Renal cortex interstitium (tissue), 3 donors: Measurements from ENCODE around the gene SLC9A5. TPM values are rescaled to one million over a fixed set of nuclear protein-coding genes. Genes with fewer than 3 reads are reported as not detected.

Experiments
- polyA plus RNA-seq, 3 donors: library from polyadenylated mRNA; unstranded; fragments of 120-200 nt; gene quantifications; one replicate each; pipeline ENCODE4 v1.2.1, GENCODE V29; 2013; ENCODE audit not compliant: insufficient read length in 3 of 3

Gene SLC9A5
- polyA plus RNA-seq, 3 donors, result 3.4 to 5.5 (median 3.9) TPM

Other genes with a start within 250 kb of the SLC9A5 start
- 10 to 100 TPM; 71.7 to 76.4 (median 75.3) TPM for gene CBFB, start 219.8 kb upstream of the SLC9A5 start, polyA plus RNA-seq
- 10 to 100 TPM; 23.9 to 28.2 (median 25.0) TPM for gene PHAF1, start 139.0 kb upstream of the SLC9A5 start, polyA plus RNA-seq
- gene B3GNT9, start 98.0 kb upstream of the SLC9A5 start, polyA plus RNA-seq, result 10 to 100 TPM in 1 of 3 donors, 1 to 10 TPM in 2; 8.9 to 12.1 (median 9.8) TPM
- 1 to 10 TPM; 3.6 to 6.9 (median 4.8) TPM for gene TRADD, start 89.1 kb upstream of the SLC9A5 start, polyA plus RNA-seq
- gene FBXL8, start 89.0 kb upstream of the SLC9A5 start, polyA plus RNA-seq, result 1 to 10 TPM; 1.2 to 2.8 (median 1.9) TPM
- gene HSF4, start 84.2 kb upstream of the SLC9A5 start, polyA plus RNA-seq, result 1 to 10 TPM; 1.6 to 3.8 (median 1.8) TPM
- 1 to 10 TPM; 4.9 to 7.6 (median 6.1) TPM for gene NOL3, start 78.4 kb upstream of the SLC9A5 start, polyA plus RNA-seq
- gene MATCAP1, start 65.0 kb upstream of the SLC9A5 start, polyA plus RNA-seq, result 10 to 100 TPM; 37.9 to 60.3 (median 41.5) TPM
- gene EXOC3L1, start 58.8 kb upstream of the SLC9A5 start, polyA plus RNA-seq, result 1 to 10 TPM; 4.3 to 6.3 (median 6.1) TPM
- 10 to 100 TPM; 50.9 to 67.2 (median 59.5) TPM for gene E2F4, start 56.8 kb upstream of the SLC9A5 start, polyA plus RNA-seq
- 1 to 10 TPM; 3.6 to 6.5 (median 5.6) TPM for gene ELMO3, start 49.8 kb upstream of the SLC9A5 start, polyA plus RNA-seq
- gene TMEM208, start 21.8 kb upstream of the SLC9A5 start, polyA plus RNA-seq, result 10 to 100 TPM; 34.2 to 48.7 (median 45.8) TPM
- 10 to 100 TPM; 34.4 to 47.7 (median 46.9) TPM for gene FHOD1, start 1.5 kb upstream of the SLC9A5 start, polyA plus RNA-seq
- gene PLEKHG4, start 30.6 kb downstream of the SLC9A5 start, polyA plus RNA-seq, result 10 to 100 TPM; 13.0 to 17.1 (median 13.1) TPM
- gene KCTD19, start 77.8 kb downstream of the SLC9A5 start, polyA plus RNA-seq, result 1 to 10 TPM; 1.2 to 2.4 (median 1.4) TPM
- gene LRRC36, start 77.8 kb downstream of the SLC9A5 start, polyA plus RNA-seq, result 10 to 100 TPM in 1 of 3 donors, 1 to 10 TPM in 2; 3.2 to 11.5 (median 4.6) TPM
- 10 to 100 TPM; 52.5 to 62.1 (median 55.9) TPM for gene TPPP3, start 144.5 kb downstream of the SLC9A5 start, polyA plus RNA-seq
- gene ZDHHC1, start 167.5 kb downstream of the SLC9A5 start, polyA plus RNA-seq, result 10 to 100 TPM in 2 of 3 donors, 1 to 10 TPM in 1; 9.6 to 18.0 (median 12.9) TPM
- gene HSD11B2, start 182.1 kb downstream of the SLC9A5 start, polyA plus RNA-seq, result 10 to 100 TPM; 35.1 to 64.6 (median 42.7) TPM
- 10 to 100 TPM; 84.1 to 99.9 (median 90.5) TPM for gene ATP6V0D1, start 232.2 kb downstream of the SLC9A5 start, polyA plus RNA-seq
- gene AGRP, start 234.6 kb downstream of the SLC9A5 start, polyA plus RNA-seq, result under 1 TPM in 1 of 3 donors, not detected in 2; 0.53 TPM